HG03175 (cell line): ENCODE measurements around the gene MIF.
"Not testable (repeated sequence)": the region's sequence is repeated elsewhere in the genome, so short reads cannot be mapped to it uniquely, and the experiment has no call there.

ENCODE experiments used
- ATAC-seq: cut with Tn5 transposase; IDR thresholded peaks from one replicate; pipeline ENCODE4 v1.9.1; 2021; ENCODE audit warnings: mild to moderate bottlenecking, moderate library complexity; ENCODE audit not compliant: unreplicated experiment

MIF gene

DNA sequence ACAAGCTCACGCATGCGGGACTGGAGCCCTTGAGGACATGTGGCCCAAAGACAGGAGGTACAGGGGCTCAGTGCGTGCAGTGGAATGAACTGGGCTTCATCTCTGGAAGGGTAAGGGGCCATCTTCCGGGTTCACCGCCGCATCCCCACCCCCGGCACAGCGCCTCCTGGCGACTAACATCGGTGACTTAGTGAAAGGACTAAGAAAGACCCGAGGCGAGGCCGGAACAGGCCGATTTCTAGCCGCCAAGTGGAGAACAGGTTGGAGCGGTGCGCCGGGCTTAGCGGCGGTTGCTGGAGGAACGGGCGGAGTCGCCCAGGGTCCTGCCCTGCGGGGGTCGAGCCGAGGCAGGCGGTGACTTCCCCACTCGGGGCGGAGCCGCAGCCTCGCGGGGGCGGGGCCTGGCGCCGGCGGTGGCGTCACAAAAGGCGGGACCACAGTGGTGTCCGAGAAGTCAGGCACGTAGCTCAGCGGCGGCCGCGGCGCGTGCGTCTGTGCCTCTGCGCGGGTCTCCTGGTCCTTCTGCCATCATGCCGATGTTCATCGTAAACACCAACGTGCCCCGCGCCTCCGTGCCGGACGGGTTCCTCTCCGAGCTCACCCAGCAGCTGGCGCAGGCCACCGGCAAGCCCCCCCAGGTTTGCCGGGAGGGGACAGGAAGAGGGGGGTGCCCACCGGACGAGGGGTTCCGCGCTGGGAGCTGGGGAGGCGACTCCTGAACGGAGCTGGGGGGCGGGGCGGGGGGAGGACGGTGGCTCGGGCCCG, at the start of gene MIF:
MIF (plus strand) TSS at position 439 of the 765 bp plus-strand sequence; CDS start at position 531, 92 bp downstream.
- ATAC-seq, result peak; percentile 88

DNA sequence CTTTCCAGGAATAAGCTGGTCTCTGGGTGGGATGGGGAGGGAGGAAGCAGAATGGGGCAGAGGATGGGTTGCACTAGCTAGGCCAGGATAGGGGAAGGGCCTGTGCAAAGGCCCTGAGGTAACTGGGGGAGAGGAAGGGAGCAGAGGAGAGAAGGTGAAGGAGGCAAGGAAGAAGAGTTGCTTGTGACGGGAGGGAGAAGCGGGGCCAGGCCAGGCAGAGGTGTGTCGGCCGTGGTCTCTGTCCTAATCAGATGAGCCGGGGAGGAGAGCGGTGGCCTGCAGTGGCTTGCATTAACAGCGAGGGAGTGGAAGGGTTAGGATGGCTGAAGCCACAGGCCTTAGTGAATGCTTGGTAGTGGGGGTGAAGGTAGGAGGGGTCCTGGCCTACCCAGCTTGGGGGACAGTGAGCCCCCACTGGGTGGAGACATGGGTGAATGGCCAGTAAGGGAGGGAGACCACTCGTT, 49.4 kb upstream of the MIF start:
- no peak for ATAC-seq

DNA sequence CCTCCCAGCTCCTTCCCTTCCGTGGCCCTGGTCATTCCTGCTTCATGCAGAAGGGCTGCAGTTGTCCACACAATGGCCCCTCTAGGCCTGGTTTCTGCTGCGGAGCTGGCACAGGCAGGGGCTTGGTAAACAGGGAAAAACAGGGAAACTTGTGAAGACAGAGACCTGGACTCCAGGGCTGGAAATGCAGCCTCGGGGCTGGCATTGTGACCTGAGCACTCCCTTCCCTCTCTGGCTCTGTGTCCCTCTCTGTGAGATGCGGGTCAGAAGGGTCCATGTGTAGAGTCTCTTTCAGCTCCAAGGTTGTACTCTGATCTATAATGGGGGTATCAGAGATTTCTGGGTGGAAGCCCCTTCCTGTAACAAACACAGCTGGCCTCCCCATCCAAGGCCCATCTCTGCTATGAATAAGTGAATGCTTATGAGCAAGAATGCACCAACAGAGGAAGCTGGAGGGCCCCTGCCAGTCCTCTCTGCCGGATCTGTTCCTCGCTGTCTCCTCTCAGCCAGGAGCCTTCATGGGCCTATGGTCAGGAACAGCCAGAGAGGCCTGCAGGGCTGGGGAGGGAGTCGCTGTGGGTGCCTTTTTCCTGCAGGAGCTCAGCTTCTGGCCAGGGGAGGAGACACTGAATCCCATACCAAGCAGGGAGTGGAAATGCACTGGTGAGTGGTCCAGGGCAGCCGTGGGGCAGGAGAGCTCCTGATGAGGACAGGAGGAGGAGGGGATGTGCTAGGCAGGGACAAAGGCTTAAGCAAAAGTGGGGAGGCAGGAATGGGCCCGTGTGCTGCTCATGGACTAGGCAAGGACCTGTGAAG, 48.7 kb upstream of the MIF start:
- ATAC-seq, result no peak

DNA sequence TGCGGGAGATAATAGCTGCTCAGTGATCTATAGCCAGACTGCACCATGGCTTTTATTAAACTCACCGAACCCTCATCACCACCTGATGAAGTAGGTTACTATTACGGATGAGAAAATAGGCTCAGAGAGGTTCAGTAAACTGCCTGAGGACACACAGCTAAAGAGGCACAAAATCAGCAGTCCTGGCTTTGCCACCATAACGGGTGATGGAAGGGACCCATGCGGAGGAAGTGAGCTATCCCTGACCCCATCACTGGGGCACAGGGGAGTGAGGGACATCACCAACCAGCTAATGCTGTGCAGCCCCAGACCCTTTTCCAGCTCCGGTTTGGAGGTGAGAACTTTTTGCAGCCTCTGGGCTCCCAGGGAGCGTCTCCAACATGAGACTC, 48.1 kb upstream of the MIF start:
- ATAC-seq, result no peak

DNA sequence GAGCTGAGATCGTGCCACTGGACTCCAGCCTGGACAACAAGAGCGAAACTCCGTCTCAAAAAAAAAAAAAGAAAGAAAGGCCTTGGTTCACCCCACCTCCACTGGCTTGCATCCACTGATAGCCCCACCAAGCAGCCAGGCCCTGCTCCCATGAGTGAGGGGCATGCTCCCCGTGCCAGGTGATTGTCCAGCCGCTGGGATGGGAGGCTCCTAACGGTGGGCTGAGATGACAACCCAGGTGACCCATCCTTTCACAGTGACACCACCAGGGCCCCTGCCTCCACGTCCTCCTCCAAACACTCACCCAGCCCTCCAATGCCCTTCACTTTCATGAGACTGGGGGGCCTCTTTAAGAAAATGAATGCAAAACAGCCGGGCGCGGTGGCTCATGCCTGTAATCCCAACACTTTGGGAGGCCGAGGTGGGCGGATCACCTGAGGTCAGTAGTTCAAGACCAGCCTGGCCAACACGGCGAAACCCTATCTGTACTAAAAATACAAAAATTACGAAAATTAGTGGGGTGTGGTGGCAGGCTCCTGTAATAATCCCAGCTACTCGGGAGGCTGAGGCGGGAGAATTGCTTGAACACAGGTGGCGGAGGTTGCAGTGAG, 46.8 kb upstream of the MIF start:
- no peak for ATAC-seq

DNA sequence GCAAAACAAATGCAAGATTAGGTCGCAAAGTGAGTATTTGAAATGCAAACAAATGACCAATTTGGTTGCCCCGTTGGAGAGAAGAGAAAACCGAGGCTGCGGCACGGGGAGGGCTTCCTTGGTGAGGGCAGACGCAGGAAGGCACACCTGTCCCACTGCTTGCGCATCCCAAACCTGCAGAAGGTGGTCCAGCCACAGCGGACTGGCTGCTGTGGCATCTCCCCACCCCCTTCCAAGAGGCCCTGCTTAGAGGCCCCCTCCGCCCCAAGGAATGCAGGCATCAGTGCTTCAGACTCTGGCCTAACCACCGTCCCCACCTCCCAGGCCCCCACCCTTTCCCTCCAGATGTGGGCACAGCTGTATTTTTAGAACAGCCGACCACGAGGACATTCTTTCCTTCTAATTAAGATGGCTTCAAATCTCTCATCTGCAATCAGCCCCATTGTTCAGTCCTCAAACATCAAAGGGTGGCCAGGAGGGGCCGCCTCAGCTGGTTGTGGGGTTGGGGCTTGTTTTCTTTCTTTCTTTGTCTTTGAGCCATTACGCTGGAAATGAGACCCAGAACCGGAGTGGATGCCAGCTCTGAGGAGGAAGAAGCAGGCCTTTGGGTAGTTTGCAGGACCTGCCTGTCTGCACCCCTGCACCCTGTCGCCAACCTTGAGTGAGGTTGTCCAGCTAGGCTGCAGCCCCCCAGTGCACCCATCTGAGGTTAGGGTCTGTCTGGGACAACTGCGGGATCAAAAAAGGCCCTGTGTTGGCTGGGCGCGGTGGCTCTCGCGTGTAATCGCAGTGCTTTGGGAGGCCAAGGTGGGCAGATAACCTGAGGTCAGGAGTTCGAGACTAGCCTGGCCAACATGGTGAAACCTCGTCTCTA, 46.0 kb upstream of the MIF start:
- ATAC-seq, result no peak

DNA sequence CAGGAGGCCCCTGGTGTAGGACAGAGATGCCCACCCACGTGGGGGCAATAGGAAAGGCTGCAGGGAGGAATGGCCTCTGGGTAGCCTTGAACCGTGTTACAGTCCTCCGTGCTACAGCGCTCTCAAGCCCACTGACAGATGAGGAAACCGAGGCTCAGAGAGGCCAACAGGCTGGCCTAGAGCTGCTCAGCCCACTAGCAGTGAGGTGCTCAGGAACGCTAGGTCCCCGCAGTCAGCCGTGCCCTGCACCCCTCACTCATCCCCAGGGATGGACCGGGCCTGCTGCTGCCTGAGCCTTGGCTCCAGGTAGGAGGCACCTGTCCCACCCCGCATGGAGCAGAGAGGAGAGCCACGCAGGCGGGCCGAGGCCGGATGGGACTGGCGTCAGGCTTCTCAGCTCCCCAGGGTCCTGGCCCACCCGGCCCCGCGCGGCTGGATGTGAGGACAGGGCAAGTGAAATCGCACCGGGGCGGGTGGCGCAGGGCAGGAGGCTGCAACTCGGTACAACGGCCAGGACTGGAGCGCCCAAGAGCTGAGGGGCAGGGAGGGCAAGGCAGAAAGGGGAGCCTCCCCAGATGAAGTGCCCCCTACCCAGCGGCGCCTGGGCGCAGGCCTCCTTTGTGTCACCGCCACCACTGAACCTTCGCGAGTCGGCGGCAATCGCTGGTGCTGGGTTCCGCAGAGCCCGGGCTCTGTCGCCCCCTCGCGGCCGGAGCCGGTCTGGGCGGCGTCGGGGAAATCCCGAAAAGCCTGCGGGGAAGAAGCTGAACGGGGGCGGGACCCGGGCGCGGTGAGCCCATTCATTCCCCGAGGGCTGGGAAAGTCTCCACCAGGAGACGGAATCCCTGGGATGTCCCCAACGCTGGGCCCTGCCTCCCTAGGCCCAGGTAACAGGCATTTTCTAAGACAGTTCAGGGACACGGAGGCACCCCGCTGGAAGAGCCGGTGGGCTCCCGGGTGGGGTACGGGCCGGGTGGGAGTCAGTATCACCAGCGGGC, 44.9 kb upstream of the MIF start:
- ATAC-seq, result peak; percentile 56

DNA sequence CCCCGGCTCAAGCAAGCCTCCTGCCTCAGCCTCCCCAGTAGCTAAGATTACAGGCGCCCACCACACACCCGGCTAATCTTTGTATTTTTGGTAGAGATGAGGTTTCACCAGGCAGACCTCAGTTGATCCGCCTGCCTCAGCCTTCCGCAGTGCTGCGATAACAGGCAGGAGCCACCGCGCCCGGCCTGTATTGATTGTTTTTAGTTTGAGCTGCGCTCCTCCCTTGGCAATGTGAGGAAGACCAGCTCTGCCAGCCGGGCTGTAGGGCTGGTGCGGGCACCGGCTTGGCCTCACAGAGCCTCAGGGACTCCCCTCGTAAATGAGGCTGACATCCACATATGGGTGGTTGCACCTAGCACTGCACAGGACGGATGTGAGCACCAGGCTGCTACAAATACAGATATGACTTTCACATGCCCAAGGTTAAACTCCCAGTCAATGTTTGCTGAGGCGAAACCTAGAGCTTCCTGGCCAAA, 44.0 kb upstream of the MIF start:
- ATAC-seq, result peak; percentile 79

DNA sequence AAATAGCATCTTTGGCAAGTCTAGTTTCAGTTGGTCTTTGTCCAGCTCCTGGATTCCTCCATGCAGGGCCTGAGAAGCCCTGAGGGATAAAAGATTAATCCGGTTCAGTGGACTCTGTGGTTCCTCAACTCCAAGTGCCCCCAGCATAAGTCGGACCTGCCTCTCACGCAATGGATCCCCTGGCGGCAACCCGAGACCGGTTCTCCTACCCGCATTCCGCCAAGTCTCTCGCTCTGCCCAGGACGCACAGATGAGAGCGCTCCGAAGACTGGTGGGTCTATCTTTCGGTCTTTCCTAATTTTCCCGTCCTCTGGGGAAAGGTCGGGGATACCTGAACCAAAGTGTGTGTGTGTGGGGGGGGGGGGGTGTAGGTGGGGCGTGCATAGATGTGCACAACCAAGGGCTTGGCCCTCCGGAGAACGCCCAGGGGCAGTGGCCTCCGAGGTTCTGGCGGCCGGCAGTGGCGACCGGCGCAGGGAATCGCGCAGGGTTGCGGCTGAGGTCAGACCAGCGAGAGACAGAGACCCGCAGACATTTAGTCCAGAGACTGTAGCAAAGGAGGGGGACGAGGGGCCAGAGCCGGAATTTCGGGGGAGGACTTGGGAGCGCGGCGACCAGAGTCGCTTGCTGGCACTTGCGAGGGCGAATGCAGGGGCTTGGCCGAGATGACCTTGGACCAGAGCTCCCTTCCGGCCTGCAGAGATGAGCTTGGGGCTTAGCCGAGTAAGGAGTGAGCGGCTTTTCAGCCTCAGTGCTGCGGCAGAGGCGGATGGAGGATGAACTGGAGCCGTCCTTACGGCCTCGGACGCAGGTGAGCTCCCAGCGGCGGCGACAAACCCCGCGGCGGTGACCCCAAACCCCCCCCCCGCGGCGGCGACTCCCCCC, 37.2 kb upstream of the MIF start:
- peak; percentile 33 for ATAC-seq

DNA sequence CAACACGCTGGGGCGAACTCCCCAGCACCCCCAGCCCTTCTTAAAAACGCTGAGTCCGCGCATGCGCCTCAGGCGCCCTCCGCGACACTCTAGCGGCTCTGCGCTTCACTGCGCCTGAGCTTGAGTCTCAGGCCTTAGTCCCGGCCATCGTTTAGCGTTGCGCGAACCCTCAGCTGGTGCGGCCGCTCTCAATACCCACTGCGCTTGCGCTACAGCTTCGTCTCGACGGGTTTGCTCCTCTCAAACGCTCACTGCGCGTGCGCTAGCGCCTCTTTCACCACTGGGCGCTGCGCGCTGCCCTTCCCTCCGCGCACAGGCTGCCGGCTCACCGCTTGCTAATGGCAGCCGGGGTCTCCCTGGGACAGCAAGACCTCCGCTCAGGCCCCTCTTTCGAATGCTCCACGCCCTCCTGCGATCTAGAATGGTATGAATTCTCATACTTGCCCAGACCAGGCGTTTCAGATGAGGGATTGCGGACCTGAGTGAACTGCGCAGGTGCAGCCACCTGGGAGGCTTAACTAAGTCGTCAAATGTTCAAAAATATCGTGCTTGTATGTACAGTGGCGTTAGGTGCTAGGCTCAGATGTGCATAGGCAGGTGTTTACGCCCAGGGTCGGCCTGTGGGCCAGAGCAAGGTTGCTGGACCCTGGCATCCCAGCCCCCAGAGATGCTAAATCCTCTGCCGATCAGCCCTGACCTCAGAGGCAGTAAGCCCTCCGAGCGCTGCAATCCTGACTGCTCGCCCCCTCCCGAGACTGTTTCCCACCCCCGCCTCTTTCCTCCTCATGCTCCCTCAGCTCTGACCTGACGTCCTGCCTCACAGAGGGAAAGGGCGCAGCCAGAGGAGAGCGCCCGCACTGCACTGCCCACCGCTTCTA, 36.3 kb upstream of the MIF start, which contains the start of gene SLC2A11:
SLC2A11 (plus strand) TSS at position 270 of the 878 bp plus-strand sequence; CDS start at position 395, 125 bp downstream.
- ATAC-seq, result peak; percentile 93

DNA sequence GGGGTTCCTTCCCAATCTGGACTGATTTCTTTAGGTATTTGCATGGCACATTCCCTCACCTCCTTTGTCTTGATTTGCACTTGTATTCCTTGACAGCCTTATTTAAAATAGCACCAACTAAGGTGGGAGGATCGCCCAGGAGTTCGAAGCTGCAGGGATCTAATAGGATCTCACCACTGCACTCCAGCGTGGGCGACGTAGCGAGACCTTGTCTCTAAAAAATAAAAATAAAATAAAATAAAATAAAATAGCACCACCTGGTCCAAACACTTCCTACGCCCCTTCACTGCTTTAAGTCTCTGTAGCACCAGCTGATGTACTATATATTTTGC, 35.7 kb upstream of the MIF start:
- no peak for ATAC-seq

DNA sequence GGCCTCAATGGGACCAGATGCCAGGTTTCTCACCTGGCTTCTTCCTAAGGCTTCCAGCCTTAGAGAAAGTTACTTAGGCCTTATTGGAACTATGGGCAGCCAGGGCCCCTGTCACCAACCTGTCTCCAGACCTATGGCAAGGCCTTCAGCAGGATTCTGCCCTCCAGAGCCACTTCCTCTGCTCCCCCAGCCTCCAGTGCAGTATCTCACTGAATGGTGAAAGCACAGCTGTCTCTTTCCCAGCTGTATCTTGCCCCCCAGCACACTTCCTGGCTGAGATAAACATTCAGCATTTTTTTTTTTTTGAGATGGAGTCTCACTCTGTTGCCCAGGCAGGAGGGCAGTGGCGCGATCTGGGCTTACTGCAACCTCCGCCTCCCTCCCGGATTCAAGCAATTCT, 35.0 kb upstream of the MIF start:
- ATAC-seq, result no peak

DNA sequence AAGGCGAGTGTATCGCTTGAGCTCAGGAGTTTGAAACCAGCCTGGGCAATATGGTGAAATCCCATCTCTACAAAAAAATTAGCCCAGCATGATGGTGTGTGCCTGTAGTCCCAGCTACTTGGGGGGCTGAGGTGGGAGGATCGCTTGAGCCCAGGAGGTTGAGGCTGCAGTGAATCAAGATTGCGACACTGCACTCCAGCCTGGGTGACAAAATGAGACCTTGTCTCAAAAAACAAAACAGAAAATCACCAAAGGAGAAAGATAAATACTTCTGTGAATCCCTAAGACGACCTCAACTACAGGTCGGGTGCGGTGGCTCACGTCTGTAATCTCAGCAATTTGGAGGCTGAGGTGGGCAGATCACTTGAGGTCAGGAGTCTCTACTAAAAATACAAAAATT, 34.0 kb upstream of the MIF start:
- ATAC-seq, result not testable (repeated sequence)

DNA sequence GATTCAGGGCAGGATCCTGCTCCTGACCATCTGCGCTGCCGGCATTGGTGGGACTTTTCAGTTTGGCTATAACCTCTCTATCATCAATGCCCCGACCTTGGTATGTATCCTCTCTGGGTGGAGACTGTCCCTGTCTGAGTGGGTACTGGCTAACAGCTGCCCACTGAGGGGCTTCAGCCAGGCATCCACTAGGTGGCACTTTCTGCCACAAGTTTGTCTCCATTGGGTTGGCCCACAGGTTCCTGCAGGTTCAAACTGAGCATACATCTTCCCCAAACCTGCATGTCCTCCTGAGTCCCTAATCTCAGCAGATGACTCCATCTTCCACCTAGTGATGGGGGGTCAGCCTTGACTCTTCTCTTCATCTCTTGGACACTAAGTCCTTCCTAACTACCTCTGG, 32.1 kb upstream of the MIF start:
- ATAC-seq, result no peak

DNA sequence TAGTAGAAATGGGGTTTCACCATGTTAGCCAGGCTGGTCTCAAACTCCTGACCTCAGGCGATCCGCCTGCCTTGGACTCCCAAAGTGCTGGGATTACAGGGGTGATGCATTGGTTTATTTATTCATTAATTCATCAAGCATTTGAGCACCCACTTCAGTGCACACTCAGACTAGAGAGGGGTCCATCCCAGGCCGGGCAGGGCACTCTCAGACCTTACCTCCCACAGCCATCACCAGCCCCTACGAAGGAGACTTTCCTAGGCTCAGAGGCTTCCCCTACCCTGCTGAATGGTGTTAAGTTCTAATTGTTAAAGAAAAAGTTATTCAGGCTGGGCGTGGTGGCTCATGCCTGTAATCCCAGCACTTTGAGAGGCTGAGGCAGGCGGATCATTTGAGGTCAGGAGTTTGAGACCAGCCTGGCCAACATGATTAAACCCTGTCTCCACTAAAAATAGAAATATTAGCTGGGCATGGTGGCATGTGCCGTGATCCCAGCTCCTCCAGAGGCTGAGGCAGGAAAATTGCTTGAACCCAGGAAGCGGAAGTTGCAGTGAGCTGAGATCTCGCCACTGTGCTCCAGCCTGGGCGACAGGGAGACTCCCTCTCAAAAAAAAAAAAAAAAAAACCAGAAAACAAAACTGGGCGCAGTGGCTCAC, 29.6 kb upstream of the MIF start:
- not testable (repeated sequence) for ATAC-seq

DNA sequence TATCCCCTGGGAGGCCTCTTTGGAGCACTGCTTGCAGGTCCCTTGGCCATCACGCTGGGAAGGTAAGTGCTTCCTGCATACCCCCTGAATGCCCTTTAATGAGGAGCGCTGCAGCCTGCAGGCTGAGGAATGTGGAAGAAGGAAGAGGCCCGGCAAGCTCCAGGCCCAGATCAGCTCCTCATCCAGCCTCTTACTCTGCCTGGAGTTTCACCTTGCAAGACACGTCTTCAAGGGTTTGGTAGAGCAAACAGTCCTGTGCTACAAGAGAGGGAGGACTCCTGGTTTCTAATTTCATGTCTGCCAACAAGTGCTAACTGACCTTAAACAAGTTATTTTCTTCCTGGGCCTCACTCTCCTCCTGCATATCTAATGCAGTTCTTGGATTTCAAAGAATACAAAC, 25.6 kb upstream of the MIF start:
- no peak for ATAC-seq

DNA sequence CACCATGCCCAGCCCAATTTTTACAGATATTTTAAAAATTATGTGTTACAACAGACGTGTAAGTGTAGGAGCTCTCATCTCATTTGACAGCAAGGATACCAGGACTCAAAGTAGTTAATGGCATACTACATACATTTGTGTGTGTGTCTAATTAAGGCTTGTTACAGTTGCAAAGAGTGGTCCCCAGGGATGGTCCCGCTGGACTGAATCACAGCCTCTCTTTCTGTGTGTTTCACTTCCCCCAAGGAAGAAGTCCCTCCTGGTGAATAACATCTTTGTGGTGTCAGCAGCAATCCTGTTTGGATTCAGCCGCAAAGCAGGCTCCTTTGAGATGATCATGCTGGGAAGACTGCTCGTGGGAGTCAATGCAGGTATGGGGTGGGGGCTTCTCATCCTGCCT, 19.3 kb upstream of the MIF start:
- no peak for ATAC-seq
